ENCODE measurements around the gene C9orf153.

The C9orf153 gene

DNA sequence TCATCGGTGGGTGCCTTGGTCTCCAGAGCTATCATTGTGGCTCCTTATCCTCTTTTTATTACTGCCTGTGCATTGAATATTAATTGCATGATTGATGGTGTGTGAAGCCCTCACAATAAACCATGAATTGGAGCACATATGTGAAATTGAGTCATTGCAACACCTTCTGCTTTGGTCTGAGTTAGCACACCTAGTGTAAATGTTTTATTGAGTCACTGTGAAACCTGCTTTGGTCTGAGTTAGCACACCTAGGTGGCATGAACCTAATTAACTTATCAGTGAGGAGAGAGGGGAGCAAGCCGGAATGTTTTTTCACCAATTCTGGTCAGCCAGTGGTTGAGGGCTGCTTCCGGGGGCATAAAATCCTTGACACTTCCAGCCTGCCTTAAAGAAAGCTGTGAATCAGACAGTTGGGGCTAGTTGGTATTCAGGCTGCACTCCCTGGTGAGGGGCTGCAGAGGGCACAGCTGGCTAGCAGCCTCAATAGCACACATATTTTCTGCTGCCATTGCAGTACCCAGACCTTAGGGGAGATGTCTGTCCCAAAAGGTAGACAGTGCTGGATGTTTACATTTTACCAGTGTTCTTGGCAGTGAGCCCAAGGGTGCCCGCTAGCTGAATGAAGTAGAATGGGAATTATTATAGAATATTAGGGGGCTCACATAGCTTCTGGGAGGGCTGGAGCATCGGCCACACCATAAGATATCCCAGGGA, 83.6 kb downstream of the C9orf153 start:
- H3K4me1 Mint-ChIP-seq (ENCODE audit: low read depth): no peaks in the 10 kb centered on the region
- H3K27me3 Mint-ChIP-seq: peaks cover 1% of the 10 kb centered on the region
- intact Hi-C loops (cut with micrococcal nuclease): no loop called here
- H3K36me3 Mint-ChIP-seq (ENCODE audit: low read depth): no peaks in the 10 kb centered on the region
- no peak overlapping the region for H3K27ac Mint-ChIP-seq
- H3K4me3 Mint-ChIP-seq: no peak overlapping the region
- H3K9me3 Mint-ChIP-seq: no peaks in the 10 kb centered on the region

DNA sequence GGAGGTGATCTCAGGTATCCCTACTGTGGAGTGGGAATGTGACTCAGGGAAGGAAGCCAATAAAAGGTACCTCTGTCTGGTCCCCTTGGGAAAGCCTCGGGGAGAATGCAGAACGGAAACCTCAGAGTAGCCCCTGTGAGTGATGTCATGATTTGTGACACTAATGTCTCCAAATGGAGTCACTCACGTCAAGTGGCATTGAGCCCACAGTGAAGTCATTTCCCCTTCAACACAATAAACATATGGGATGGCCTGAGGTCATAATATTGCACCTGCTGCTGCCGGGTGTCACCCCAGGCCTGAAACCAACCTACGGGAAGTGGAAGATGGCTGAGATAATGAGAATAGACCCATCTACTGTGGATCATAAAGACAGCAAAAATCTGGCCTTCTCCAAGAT, 84.2 kb downstream of the C9orf153 start:
- intact Hi-C loops (cut with micrococcal nuclease): no loop called here
- Mint-ChIP-seq H3K4me3 (no peak overlapping the region), H3K27ac (no peak overlapping the region), H3K36me3 (ENCODE audit: low read depth) (no peaks in the 10 kb centered on the region), H3K9me3 (no peaks in the 10 kb centered on the region), H3K27me3 (peaks cover 1% of the 10 kb centered on the region), H3K4me1 (ENCODE audit: low read depth) (no peaks in the 10 kb centered on the region)
